ENCODE measurements around the gene MSX1. TPM values are rescaled to one million over a fixed set of nuclear protein-coding genes. Genes with fewer than 3 reads are reported as not detected.

MSX1 gene
- total RNA-seq, 1 experiment from 2014 or later: not detected

- H3K36me3 ChIP-seq (ENCODE audit: low read depth): no peaks in the 10 kb centered on the region
- no peak for TF ChIP-seq EZH2 (IDR thresholded peaks at IDR 0.05; ENCODE audit: low read depth)
- TF ChIP-seq CTCF (conservative IDR thresholded peaks at IDR 0.05): no peak
- H4K20me1 ChIP-seq (ENCODE audit: insufficient read depth): no peaks in the 10 kb centered on the region
- no peak overlapping the region for H3K4me3 ChIP-seq
- H3K27ac ChIP-seq: no peak overlapping the region
- POLR2A ChIA-PET (ENCODE audit: unreplicated experiment): no interaction called here
- intact Hi-C loops (cut with micrococcal nuclease; ENCODE audit: unreplicated experiment): no loop called here
- no peak overlapping the region for H3K4me2 ChIP-seq
- CTCF ChIA-PET: no interaction called here
- DNase-seq: no peak
- BruUV-seq (replicated peaks): no TSS peak
- H3K9me3 ChIP-seq (ENCODE audit: insufficient read depth, low read depth): no peaks in the 10 kb centered on the region
- H2AFZ ChIP-seq: no peak overlapping the region
- no peaks in the 10 kb centered on the region for H3K9me2 ChIP-seq (ENCODE audit: insufficient read depth)
- peaks cover 36% of the 10 kb centered on the region for H3K27me3 ChIP-seq (ENCODE audit: insufficient read depth, low read depth)
- H3F3A ChIP-seq (ENCODE audit: insufficient read depth, low read depth): no peaks in the 10 kb centered on the region
- no peaks in the 10 kb centered on the region for H3K4me1 ChIP-seq (replicated peaks; ENCODE audit: insufficient read depth)
- no peaks in the 10 kb centered on the region for H3K79me2 ChIP-seq (ENCODE audit: low read depth)
These were observed 13.7 kb downstream of the MSX1 start for GRCh38 chr4:4873203-4873602.

- Histone ChIP-seq H3K79me2 (ENCODE audit: low read depth) (no peaks in the 10 kb centered on the region), H4K20me1 (ENCODE audit: insufficient read depth) (no peaks in the 10 kb centered on the region), H3K27ac (no peak overlapping the region), H3K4me1 (replicated peaks; ENCODE audit: insufficient read depth) (no peaks in the 10 kb centered on the region), H3F3A (ENCODE audit: insufficient read depth, low read depth) (no peaks in the 10 kb centered on the region), H3K27me3 (ENCODE audit: insufficient read depth, low read depth) (peaks cover 29% of the 10 kb centered on the region), H3K4me2 (no peak overlapping the region), H3K9me2 (ENCODE audit: insufficient read depth) (no peaks in the 10 kb centered on the region), H3K9me3 (ENCODE audit: insufficient read depth, low read depth) (no peaks in the 10 kb centered on the region), H3K36me3 (ENCODE audit: low read depth) (no peaks in the 10 kb centered on the region), H3K4me3 (no peak overlapping the region), H2AFZ (no peak overlapping the region)
- POLR2A ChIA-PET (ENCODE audit: unreplicated experiment): no interaction called here
- CTCF ChIA-PET: no interaction called here
- intact Hi-C loops (cut with micrococcal nuclease; ENCODE audit: unreplicated experiment): no loop called here
- no peak for DNase-seq
- no peak for TF ChIP-seq CTCF (conservative IDR thresholded peaks at IDR 0.05)
- no peak for TF ChIP-seq EZH2 (IDR thresholded peaks at IDR 0.05; ENCODE audit: low read depth)
- BruUV-seq (replicated peaks): no TSS peak
These were observed 14.8 kb downstream of the MSX1 start for GRCh38 chr4:4874254-4874653.

DNA sequence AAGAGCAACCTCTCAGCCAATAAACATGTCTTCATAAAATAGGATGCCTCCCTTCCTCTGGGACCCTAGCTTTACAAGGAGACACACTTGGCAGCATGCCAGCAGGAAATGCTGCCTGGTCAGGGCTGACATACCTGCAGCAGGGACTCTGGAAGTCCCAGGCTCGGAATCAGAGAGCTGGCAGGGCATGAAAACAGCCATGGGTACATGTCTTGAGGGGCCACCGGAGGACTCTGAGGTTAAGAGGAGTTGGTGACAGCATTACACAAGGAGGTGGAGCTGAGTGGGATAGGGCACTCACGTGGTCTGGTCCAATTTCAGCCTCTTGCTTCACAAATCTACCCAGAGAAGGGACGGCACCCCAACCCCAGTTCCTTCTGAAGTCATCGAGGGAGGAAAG lies 15.7 kb downstream of the MSX1 start:
- Histone ChIP-seq H3K36me3 (ENCODE audit: low read depth) (no peaks in the 10 kb centered on the region), H3K27me3 (ENCODE audit: insufficient read depth, low read depth) (peaks cover 21% of the 10 kb centered on the region), H3K79me2 (ENCODE audit: low read depth) (no peaks in the 10 kb centered on the region), H3K9me2 (ENCODE audit: insufficient read depth) (no peaks in the 10 kb centered on the region), H3K9me3 (ENCODE audit: insufficient read depth, low read depth) (no peaks in the 10 kb centered on the region), H4K20me1 (ENCODE audit: insufficient read depth) (no peaks in the 10 kb centered on the region), H3K4me2 (no peak overlapping the region), H3K4me3 (no peak overlapping the region), H2AFZ (no peak overlapping the region), H3K27ac (no peak overlapping the region), H3F3A (ENCODE audit: insufficient read depth, low read depth) (no peaks in the 10 kb centered on the region), H3K4me1 (replicated peaks; ENCODE audit: insufficient read depth) (no peaks in the 10 kb centered on the region)
- ChIA-PET POLR2A (ENCODE audit: unreplicated experiment) (no interaction called here), CTCF (no interaction called here)
- no peak for DNase-seq
- no TSS peak for BruUV-seq (replicated peaks)
- intact Hi-C loops (cut with micrococcal nuclease; ENCODE audit: unreplicated experiment): no loop called here
- TF ChIP-seq EZH2 (IDR thresholded peaks at IDR 0.05; ENCODE audit: low read depth): no peak
- no peak for TF ChIP-seq CTCF (conservative IDR thresholded peaks at IDR 0.05)
